Breast epithelium (tissue), 3 donors: ENCODE results near the gene PLOD3.

Experiments used
- CTCF ChIP-seq, 3 donors: fragments of 450-650 bp; IDR thresholded peaks; one replicate each; pipeline ENCODE4 v1.5.1; 2016 to 2017; ENCODE audit warnings: antibody characterized with exemption in 3 of 3, mild to moderate bottlenecking in 3 of 3, moderate library complexity in 3 of 3
- POLR2A ChIP-seq: fragments of 450-650 bp; IDR thresholded peaks from one replicate; pipeline ENCODE4 v1.6.1; 2016; ENCODE audit warnings: antibody characterized with exemption, mild to moderate bottlenecking, moderate library complexity
- POLR2AphosphoS5 ChIP-seq, 3 donors: sonication (generic); formaldehyde crosslinking; IDR thresholded peaks; one replicate each; pipeline ENCODE4 v1.6.1; 2017; ENCODE audit warnings: antibody characterized with exemption in 3 of 3

DNA sequence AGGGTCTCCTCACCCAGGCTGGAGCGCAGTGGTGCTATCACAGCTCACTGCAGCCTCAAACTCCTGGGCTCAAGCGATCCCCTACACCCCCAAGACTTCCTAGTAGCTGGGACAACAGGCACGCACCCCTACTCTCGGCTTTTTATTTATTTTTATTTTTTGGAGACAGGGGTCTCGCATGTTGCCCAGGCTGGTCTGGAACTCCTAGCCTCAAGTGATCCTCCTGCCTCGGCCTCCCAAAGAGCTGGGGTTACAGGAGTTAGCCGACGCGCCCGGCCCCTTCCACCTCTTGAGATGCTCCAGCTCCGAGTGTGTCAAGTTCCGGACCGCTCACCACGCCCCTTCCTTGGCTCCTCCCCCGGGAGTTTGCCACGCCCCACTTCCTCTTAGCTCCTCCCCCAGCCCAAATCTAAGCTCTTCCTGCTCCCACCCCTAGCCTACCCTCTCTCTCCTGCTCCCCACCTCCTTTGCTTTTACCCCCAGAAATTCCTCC lies 43.6 kb downstream of the PLOD3 start:
- TF ChIP-seq CTCF (IDR thresholded peaks at IDR 0.05) (no peak), POLR2AphosphoS5 (IDR thresholded peaks at IDR 0.05) (no peak), POLR2A (no peak)
